Measurements from ENCODE around the gene TBC1D25.

TBC1D25 gene

GRCh38 chrX:48611703-48612102 is 72.2 kb downstream of the TBC1D25 start:
- no peak for FAIRE-seq

All from TTC549 (cell line).